ENCODE measurements around the gene TMEM92. TPM values are rescaled to one million over a fixed set of nuclear protein-coding genes. Genes with fewer than 3 reads are reported as not detected.

Gene TMEM92
- polyA plus RNA-seq, 1 donor (not counting 4 experiments of a cell fraction or from before 2014, with no cell fraction given) = 0.88 TPM

DNA sequence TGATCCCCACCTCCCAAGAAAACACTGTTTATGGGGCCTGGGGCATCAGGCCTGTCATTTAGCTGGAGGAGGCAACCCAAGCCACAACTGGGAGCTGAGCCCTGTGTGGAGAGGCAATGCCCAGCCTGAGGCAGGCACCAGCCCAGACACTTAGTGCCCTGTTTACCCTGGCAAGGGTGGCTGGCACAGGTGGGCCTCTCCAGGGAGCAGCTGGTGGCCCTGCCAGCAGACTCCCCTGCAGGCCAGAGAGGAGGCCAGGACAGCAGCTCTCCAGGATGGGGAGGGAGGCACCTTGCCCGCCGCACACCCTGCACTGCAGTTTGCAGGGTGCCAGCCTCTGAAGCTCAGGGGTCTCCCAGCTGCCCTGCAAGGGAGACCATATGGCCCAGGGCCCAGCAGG, 9.1 kb upstream of the TMEM92 start:
- H3K9me1 ChIP-seq (ENCODE audit: control insufficient read depth, extremely low read depth, insufficient read depth, low read length) = no peaks in the 10 kb centered on the region
- H3K9me3 ChIP-seq (ENCODE audit: control insufficient read depth, low read depth, low read length) = no peaks in the 10 kb centered on the region
- H3K4me2 ChIP-seq (ENCODE audit: control insufficient read depth, extremely low read depth, insufficient read depth, low read depth, low read length) = no peak overlapping the region
- no peaks in the 10 kb centered on the region for H3K36me3 ChIP-seq (ENCODE audit: control insufficient read depth in 2 of 2, extremely low read depth in 1 of 2, insufficient read depth in 2 of 2, low read length in 2 of 2)
- no peak overlapping the region for H3K27ac ChIP-seq (ENCODE audit: control insufficient read depth, insufficient read depth, low read length)
- H3K27me3 ChIP-seq (ENCODE audit: control insufficient read depth, extremely low read depth, insufficient read depth, low read length) = peaks cover 20% of the 10 kb centered on the region
- H2AFZ ChIP-seq (ENCODE audit: control insufficient read depth, low read length) = no peak overlapping the region
- no peak overlapping the region for H3K9ac ChIP-seq (ENCODE audit: control insufficient read depth, extremely low read depth, insufficient read depth, low read length)
- dilution Hi-C loops (cut with MboI; ENCODE audit: extremely low pct_ligation_motif_present, low sequenced_read_pairs) = no loop called here
- H3K4me3 ChIP-seq (ENCODE audit: control insufficient read depth in 2 of 3, extremely low read depth in 1 of 3, insufficient read depth in 2 of 3, low read depth in 1 of 3, low read length in 3 of 3) = no peak overlapping the region
- DNase-seq (ENCODE audit: low read depth, low spot score) = no peak
- no peak for FAIRE-seq
- TF ChIP-seq, protein P1, sequence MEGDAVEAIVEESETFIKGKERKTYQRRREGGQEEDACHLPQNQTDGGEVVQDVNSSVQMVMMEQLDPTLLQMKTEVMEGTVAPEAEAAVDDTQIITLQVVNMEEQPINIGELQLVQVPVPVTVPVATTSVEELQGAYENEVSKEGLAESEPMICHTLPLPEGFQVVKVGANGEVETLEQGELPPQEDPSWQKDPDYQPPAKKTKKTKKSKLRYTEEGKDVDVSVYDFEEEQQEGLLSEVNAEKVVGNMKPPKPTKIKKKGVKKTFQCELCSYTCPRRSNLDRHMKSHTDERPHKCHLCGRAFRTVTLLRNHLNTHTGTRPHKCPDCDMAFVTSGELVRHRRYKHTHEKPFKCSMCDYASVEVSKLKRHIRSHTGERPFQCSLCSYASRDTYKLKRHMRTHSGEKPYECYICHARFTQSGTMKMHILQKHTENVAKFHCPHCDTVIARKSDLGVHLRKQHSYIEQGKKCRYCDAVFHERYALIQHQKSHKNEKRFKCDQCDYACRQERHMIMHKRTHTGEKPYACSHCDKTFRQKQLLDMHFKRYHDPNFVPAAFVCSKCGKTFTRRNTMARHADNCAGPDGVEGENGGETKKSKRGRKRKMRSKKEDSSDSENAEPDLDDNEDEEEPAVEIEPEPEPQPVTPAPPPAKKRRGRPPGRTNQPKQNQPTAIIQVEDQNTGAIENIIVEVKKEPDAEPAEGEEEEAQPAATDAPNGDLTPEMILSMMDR (optimal IDR thresholded peaks at IDR 0.05 in 1 of 3, IDR thresholded peaks at IDR 0.05 in 1 of 3, conservative IDR thresholded peaks at IDR 0.05 in 1 of 3; ENCODE audit: extremely low read depth in 1 of 3, insufficient read depth in 2 of 3, low read length in 3 of 3) = no peak
- TF ChIP-seq EZH2 (IDR thresholded peaks at IDR 0.05; ENCODE audit: low read length) = no peak
- H3K79me2 ChIP-seq (ENCODE audit: control insufficient read depth, insufficient read depth, low read length) = no peaks in the 10 kb centered on the region
- H3K4me1 ChIP-seq (ENCODE audit: control insufficient read depth, extremely low read depth, insufficient read depth, low read length) = no peaks in the 10 kb centered on the region
- no peaks in the 10 kb centered on the region for H4K20me1 ChIP-seq (ENCODE audit: control insufficient read depth, extremely low read depth, insufficient read depth, low read length)

DNA sequence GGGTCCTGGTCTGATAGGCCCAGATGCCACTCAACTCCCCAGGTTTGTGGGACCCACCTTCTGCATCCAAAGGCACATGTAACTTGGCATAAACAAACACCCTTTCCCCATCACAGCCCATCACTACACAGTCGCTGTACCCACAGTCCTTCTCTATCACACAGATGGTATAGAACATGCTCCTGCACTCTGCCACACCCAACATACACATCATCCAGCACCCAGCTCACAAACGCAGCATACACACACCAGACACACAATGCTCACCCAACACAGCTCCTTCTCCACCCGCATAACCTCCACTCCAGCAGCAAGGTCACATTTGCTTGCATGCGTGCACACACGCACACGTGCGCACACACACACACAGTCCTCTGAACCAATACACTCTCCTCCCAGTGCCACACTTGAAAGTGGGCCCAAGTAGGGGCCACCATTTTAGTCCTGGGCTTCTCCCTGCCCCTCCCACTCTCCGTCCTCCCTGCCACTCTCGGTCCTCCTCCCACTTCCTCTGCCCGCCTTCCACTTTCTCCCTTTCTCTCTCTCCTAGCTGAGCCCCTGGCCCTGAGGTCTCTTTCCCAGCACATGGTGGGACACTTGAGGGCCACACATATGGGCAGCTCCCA, 8.5 kb upstream of the TMEM92 start:
- FAIRE-seq (no peak), DNase-seq (ENCODE audit: low read depth, low spot score) (no peak)
- no peaks in the 10 kb centered on the region for H3K79me2 ChIP-seq (ENCODE audit: control insufficient read depth, insufficient read depth, low read length)
- no peaks in the 10 kb centered on the region for H3K9me3 ChIP-seq (ENCODE audit: control insufficient read depth, low read depth, low read length)
- H3K27ac ChIP-seq (ENCODE audit: control insufficient read depth, insufficient read depth, low read length) = no peak overlapping the region
- H3K9ac ChIP-seq (ENCODE audit: control insufficient read depth, extremely low read depth, insufficient read depth, low read length) = no peak overlapping the region
- TF ChIP-seq, protein P1 (optimal IDR thresholded peaks at IDR 0.05 in 1 of 3, IDR thresholded peaks at IDR 0.05 in 1 of 3, conservative IDR thresholded peaks at IDR 0.05 in 1 of 3; ENCODE audit: extremely low read depth in 1 of 3, insufficient read depth in 2 of 3, low read length in 3 of 3) = no peak
- TF ChIP-seq EZH2 (IDR thresholded peaks at IDR 0.05; ENCODE audit: low read length) = no peak
- dilution Hi-C loops (cut with MboI; ENCODE audit: extremely low pct_ligation_motif_present, low sequenced_read_pairs) = no loop called here
- no peak overlapping the region for H2AFZ ChIP-seq (ENCODE audit: control insufficient read depth, low read length)
- no peaks in the 10 kb centered on the region for H3K9me1 ChIP-seq (ENCODE audit: control insufficient read depth, extremely low read depth, insufficient read depth, low read length)
- no peaks in the 10 kb centered on the region for H3K36me3 ChIP-seq (ENCODE audit: control insufficient read depth in 2 of 2, extremely low read depth in 1 of 2, insufficient read depth in 2 of 2, low read length in 2 of 2)
- H3K27me3 ChIP-seq (ENCODE audit: control insufficient read depth, extremely low read depth, insufficient read depth, low read length) = peaks cover 17% of the 10 kb centered on the region
- H3K4me1 ChIP-seq (ENCODE audit: control insufficient read depth, extremely low read depth, insufficient read depth, low read length) = no peaks in the 10 kb centered on the region
- no peak overlapping the region for H3K4me3 ChIP-seq (ENCODE audit: control insufficient read depth in 2 of 3, extremely low read depth in 1 of 3, insufficient read depth in 2 of 3, low read depth in 1 of 3, low read length in 3 of 3)
- H4K20me1 ChIP-seq (ENCODE audit: control insufficient read depth, extremely low read depth, insufficient read depth, low read length) = no peaks in the 10 kb centered on the region
- no peak overlapping the region for H3K4me2 ChIP-seq (ENCODE audit: control insufficient read depth, extremely low read depth, insufficient read depth, low read depth, low read length)

Data from keratinocyte (primary cell).